ENCODE measurements around the gene GRHPR. TPM values are rescaled to one million over a fixed set of nuclear protein-coding genes. Genes with fewer than 3 reads are reported as not detected.

GRHPR gene
- total RNA-seq, 1 donor from 2014 or later, result 88.1 TPM

- H3K27me3 Mint-ChIP-seq (ENCODE audit: low read depth, unreplicated experiment), result no peaks in the 10 kb centered on the region
- H3K36me3 ChIP-seq (ENCODE audit: insufficient read depth, low read length), result no peaks in the 10 kb centered on the region
- no peak overlapping the region for H3K4me3 ChIP-seq (ENCODE audit: insufficient read depth, low read depth, low read length)
- H3K4me3 Mint-ChIP-seq (ENCODE audit: unreplicated experiment), result no peak overlapping the region
- H3K27ac Mint-ChIP-seq (ENCODE audit: unreplicated experiment), result no peak overlapping the region
- no peak overlapping the region for H2AFZ ChIP-seq (ENCODE audit: low read depth, low read length)
- TF ChIP-seq EZH2 (IDR thresholded peaks at IDR 0.05; ENCODE audit: insufficient read depth, low read length) (no peak), CTCF (IDR thresholded peaks at IDR 0.05; ENCODE audit: insufficient read depth, low read depth, low read length) (no peak)
- H3K9me3 Mint-ChIP-seq (ENCODE audit: unreplicated experiment), result no peaks in the 10 kb centered on the region
- DNase-seq (ENCODE audit: low read depth) (no peak), FAIRE-seq (no peak)
- H3K9me3 ChIP-seq (ENCODE audit: insufficient read depth, low read depth, low read length), result no peaks in the 10 kb centered on the region
- H3K36me3 Mint-ChIP-seq (ENCODE audit: low read depth, unreplicated experiment), result peaks cover 14% of the 10 kb centered on the region
- H3K9ac ChIP-seq (ENCODE audit: low read length), result no peak overlapping the region
- H4K20me1 ChIP-seq (ENCODE audit: insufficient read depth, low read length), result peaks cover 85% of the 10 kb centered on the region
- peaks cover 95% of the 10 kb centered on the region for H3K79me2 ChIP-seq (ENCODE audit: insufficient read depth, low read length)
- H3K27me3 ChIP-seq (ENCODE audit: insufficient read depth, low read length), result no peaks in the 10 kb centered on the region
- H3K4me2 ChIP-seq (ENCODE audit: low read length), result no peak overlapping the region
- H3K4me1 ChIP-seq (ENCODE audit: insufficient read depth, low read length), result no peaks in the 10 kb centered on the region
- peaks cover 10% of the 10 kb centered on the region for H3K4me1 Mint-ChIP-seq (ENCODE audit: low read depth, unreplicated experiment)
- no peak overlapping the region for H3K27ac ChIP-seq (ENCODE audit: low read depth, low read length)
Observed at GRCh38 chr9:37455884-37456647, 33.6 kb downstream of the GRHPR start.

GRCh38 chr9:37456817-37457216 lies 34.3 kb downstream of the GRHPR start:
- Histone ChIP-seq H3K9me3 (ENCODE audit: insufficient read depth, low read depth, low read length) (no peaks in the 10 kb centered on the region), H3K4me1 (ENCODE audit: insufficient read depth, low read length) (no peaks in the 10 kb centered on the region), H3K4me3 (ENCODE audit: insufficient read depth, low read depth, low read length) (no peak overlapping the region), H3K79me2 (ENCODE audit: insufficient read depth, low read length) (peaks cover 96% of the 10 kb centered on the region), H4K20me1 (ENCODE audit: insufficient read depth, low read length) (peaks cover 81% of the 10 kb centered on the region), H3K27me3 (ENCODE audit: insufficient read depth, low read length) (no peaks in the 10 kb centered on the region), H2AFZ (ENCODE audit: low read depth, low read length) (no peak overlapping the region), H3K36me3 (ENCODE audit: insufficient read depth, low read length) (no peaks in the 10 kb centered on the region), H3K27ac (ENCODE audit: low read depth, low read length) (no peak overlapping the region), H3K9ac (ENCODE audit: low read length) (no peak overlapping the region), H3K4me2 (ENCODE audit: low read length) (no peak overlapping the region)
- Mint-ChIP-seq H3K27me3 (ENCODE audit: low read depth, unreplicated experiment) (no peaks in the 10 kb centered on the region), H3K9me3 (ENCODE audit: unreplicated experiment) (no peaks in the 10 kb centered on the region), H3K36me3 (ENCODE audit: low read depth, unreplicated experiment) (peaks cover 13% of the 10 kb centered on the region), H3K27ac (ENCODE audit: unreplicated experiment) (no peak overlapping the region), H3K4me1 (ENCODE audit: low read depth, unreplicated experiment) (peaks cover 7% of the 10 kb centered on the region), H3K4me3 (ENCODE audit: unreplicated experiment) (no peak overlapping the region)
- TF ChIP-seq EZH2 (IDR thresholded peaks at IDR 0.05; ENCODE audit: insufficient read depth, low read length), result no peak
- no peak for TF ChIP-seq CTCF (IDR thresholded peaks at IDR 0.05; ENCODE audit: insufficient read depth, low read depth, low read length)
- FAIRE-seq, result no peak
- no peak for DNase-seq (ENCODE audit: low read depth)

GRCh38 chr9:37464006-37464405 lies 41.5 kb downstream of the GRHPR start:
- DNase-seq (ENCODE audit: low read depth) (no peak), FAIRE-seq (no peak)
- H3K79me2 ChIP-seq (ENCODE audit: insufficient read depth, low read length), result peaks cover 54% of the 10 kb centered on the region
- no peaks in the 10 kb centered on the region for H3K9me3 ChIP-seq (ENCODE audit: insufficient read depth, low read depth, low read length)
- peak overlapping the region; percentile 84 for H3K4me3 ChIP-seq (ENCODE audit: insufficient read depth, low read depth, low read length)
- peaks cover 20% of the 10 kb centered on the region for H3K4me1 ChIP-seq (ENCODE audit: insufficient read depth, low read length)
- Mint-ChIP-seq H3K4me3 (ENCODE audit: unreplicated experiment) (peak overlapping the region; percentile 99), H3K27ac (ENCODE audit: unreplicated experiment) (peak overlapping the region; percentile 95), H3K27me3 (ENCODE audit: low read depth, unreplicated experiment) (no peaks in the 10 kb centered on the region), H3K36me3 (ENCODE audit: low read depth, unreplicated experiment) (peaks cover 5% of the 10 kb centered on the region), H3K9me3 (ENCODE audit: unreplicated experiment) (no peaks in the 10 kb centered on the region), H3K4me1 (ENCODE audit: low read depth, unreplicated experiment) (peaks cover 8% of the 10 kb centered on the region)
- peak overlapping the region; percentile 90 for H3K9ac ChIP-seq (ENCODE audit: low read length)
- peak overlapping the region; percentile 96 for H3K27ac ChIP-seq (ENCODE audit: low read depth, low read length)
- no peaks in the 10 kb centered on the region for H3K27me3 ChIP-seq (ENCODE audit: insufficient read depth, low read length)
- peak overlapping the region; percentile 87 for H3K4me2 ChIP-seq (ENCODE audit: low read length)
- H4K20me1 ChIP-seq (ENCODE audit: insufficient read depth, low read length), result peaks cover 38% of the 10 kb centered on the region
- H3K36me3 ChIP-seq (ENCODE audit: insufficient read depth, low read length), result no peaks in the 10 kb centered on the region
- no peak overlapping the region for H2AFZ ChIP-seq (ENCODE audit: low read depth, low read length)
- TF ChIP-seq CTCF (IDR thresholded peaks at IDR 0.05; ENCODE audit: insufficient read depth, low read depth, low read length) (no peak), EZH2 (IDR thresholded peaks at IDR 0.05; ENCODE audit: insufficient read depth, low read length) (no peak)

Measured in astrocyte (in vitro differentiated cells and primary cell).